CD4-positive, alpha-beta T cell treated with Interleukin-12 subunit alpha and Interleukin-12 subunit beta, for 1 hour (primary cell): ENCODE results near the gene PCCA.
"Not testable (repeated sequence)": the region's sequence is repeated elsewhere in the genome, so short reads cannot be mapped to it uniquely, and the experiment has no call there.

Experiments used
- DNase-seq: peaks from one replicate; pipeline ENCODE4 v3.0.0-alpha.2; 2020

Gene PCCA

GRCh38 chr13:100146534-100146933 is 57.6 kb downstream of the PCCA start:
- no peak for DNase-seq

DNA sequence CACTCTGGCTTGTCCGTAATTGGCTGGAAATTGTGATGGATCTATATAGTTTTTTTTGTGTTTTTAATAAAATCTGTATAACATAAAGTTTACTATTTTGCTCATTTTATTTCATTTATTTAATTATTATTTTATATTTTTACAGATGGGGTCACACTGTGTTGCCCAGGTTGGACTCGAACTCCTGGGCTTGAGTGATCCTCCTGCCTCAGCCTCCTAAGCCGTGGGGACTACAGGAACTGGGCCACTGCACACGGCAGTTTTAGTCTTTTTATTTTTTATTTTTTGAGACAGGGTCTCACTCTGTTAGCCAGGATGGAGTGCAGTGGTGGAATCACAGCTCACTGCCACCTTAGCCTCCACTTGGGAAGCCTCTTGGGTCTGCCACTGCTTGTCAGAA is 58.9 kb downstream of the PCCA start:
- no peak for DNase-seq

DNA sequence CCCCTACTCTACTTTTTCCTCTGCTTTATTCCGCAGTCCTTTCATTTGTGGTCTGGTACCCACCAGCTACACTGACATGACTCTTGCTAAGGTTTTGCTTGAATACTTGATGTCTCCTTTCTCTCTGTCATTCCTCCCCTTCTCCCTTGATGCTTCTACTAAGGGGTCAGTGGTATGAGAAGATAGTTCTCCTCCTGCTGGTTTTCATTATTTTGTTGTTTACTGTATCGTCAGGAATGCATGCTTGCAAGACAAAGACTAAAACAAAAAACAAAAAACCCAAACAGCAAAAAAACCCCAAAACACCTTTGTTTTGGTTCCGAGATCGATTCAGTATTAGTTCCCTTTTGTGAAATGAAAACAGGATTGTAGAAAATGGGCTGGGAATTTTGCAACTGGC is 59.5 kb downstream of the PCCA start:
- DNase-seq: no peak

- no peak for DNase-seq
These were observed 60.5 kb downstream of the PCCA start for GRCh38 chr13:100149389-100149788.

- not testable (repeated sequence) for DNase-seq
These were observed 61.8 kb downstream of the PCCA start for GRCh38 chr13:100150711-100151110.

- no peak for DNase-seq
These were observed 66.0 kb downstream of the PCCA start for GRCh38 chr13:100154842-100155416.

DNA sequence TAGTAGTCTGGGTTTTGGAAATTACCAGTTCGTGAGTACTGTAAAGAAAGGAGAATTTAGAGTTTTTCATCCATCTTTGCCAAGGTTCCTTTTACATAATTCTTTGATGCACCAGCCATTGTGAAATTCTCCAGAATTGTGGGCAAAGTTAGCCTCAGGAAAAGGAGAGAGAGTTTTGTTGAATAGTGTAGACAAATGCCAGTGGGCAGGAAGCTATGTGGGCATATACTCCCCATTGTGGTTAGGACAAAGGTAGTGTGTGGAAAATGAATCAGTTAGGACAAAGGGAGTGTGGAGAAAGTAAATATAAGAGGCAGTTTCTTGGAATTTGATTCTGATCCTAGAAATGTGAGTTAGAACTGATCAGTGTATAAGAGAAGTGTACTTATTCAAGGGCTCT is 67.9 kb downstream of the PCCA start:
- DNase-seq: no peak

GRCh38 chr13:100158569-100158968 is 69.7 kb downstream of the PCCA start:
- no peak for DNase-seq

GRCh38 chr13:100159584-100159983 is 70.7 kb downstream of the PCCA start:
- no peak for DNase-seq

DNA sequence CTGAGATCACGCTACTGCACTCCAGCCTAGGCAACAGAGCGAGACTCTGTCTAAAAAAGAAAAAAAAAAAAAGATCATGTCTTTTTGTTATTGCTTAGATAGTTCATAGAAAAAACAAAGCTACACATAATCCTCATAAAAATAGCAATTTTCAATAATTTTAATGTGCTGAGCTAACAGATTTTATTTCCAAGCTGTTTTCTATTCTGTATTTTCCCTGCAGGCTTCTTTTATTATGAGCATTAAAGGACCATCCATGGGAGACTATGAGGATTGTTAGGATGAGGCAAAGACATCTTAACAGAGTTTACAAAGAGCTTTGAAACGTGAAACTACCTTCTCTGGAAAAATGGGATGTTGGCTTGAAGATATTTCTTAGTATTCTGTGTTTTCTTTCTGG is 71.6 kb downstream of the PCCA start:
- no peak for DNase-seq

GRCh38 chr13:100163375-100163774 is 74.5 kb downstream of the PCCA start:
- no peak for DNase-seq

DNA sequence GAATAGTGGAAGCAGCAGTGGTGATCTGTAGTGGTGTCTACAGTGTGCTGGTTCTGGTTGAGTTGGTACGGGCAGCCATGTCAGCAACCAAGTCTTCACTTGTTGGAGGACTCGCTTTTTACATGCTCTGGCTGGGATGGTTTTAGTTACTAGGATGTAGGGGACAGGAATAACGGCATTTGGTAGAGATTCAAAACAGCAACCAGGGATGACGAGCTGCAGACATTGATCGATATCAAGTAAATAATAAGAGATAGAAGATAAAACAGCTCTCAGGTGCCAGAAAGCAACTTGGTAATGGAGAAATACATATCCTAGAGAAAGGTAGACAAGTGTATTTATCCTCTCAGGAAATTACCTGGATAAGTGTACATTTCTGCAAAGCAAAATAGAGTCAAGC is 84.3 kb downstream of the PCCA start:
- no peak for DNase-seq

GRCh38 chr13:100174455-100174854 is 85.6 kb downstream of the PCCA start:
- not testable (repeated sequence) for DNase-seq

DNA sequence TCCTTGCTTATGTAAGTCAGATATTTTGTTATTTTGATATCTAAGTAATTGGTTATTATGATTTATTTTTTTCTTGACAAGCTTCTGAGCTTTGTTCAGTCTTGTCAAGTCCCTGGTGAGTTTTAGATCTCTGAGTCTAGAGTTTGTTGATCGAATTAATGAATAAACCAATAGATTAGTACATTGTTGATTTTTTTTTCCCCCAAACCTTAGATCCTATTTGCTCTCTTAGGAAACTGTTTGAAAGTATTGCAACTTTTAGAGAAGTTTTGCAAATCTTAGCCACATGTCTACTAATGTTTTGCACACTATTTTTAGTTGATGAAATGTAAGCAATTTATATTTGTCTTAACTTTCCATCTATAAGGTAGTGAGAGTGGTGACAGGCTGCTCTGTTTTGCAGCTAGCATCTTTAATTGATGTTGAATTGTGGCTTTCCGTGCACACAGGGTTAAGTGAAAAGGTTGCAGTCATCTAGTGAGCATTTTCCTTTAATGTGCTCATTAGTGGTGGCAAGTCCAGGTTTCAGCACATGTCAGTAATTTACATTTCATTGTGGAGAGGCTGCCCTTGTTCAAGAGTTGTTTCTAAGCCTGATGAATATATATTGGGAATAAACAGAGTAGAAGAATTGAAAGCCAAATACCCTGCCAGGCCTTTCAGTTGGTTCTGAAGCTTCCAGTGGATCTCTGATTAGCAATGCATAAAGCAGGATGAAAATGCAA is 86.3 kb downstream of the PCCA start:
- DNase-seq: no peak

- DNase-seq: no peak
These were observed 86.9 kb downstream of the PCCA start for GRCh38 chr13:100175803-100176182.

GRCh38 chr13:100176801-100177400 is 88.0 kb downstream of the PCCA start:
- DNase-seq: no peak

GRCh38 chr13:100178309-100178708 is 89.4 kb downstream of the PCCA start:
- DNase-seq: no peak

- DNase-seq: no peak
These were observed 90.4 kb downstream of the PCCA start for GRCh38 chr13:100179276-100179675.

DNA sequence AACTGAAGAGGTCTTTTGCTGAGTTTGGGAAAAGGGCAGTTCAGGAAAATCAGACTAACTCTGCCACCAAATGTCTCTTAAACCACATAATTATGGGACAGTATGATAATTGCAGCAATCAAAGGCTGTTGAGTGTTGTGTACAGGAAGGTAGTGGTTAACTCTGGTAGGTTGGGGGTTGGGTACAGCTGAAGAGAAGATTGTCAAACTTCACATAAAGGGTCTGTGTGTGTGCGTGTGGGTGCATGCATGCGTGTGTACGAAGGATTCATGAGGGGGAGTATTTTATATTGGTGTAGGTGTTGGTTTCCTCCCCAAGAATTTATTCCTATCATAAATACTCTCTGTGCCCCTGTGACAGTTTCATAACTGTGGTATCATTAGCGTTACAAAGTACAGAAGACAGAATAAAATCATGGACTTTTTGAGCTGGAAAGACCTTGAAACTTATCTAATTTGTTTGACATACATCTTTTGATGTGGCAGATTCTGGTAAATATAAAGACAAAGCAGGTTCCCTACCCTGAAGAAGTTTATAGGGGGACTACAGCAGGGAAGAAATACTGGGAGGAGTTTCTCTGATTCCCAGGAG is 94.1 kb downstream of the PCCA start:
- DNase-seq: no peak

DNA sequence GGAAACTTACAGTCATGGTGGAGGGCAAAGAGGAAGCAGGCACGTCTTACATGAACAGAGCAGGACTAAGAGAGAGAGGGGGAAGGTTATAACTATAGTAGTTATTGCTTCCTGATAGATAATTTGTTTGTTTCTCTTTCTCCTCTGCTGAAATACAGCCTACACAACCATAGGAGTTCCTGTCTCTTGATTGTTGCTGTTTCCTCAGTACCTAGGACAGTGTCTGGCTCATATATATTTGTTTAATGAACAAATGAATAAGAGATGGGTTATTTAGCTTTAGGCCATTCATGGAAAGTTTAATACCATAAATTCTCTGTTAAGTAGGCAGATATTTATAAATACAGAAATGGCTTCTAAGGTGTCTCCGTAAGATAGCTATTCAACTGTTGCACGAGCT is 95.2 kb downstream of the PCCA start:
- DNase-seq: no peak

GRCh38 chr13:100195568-100195967 is 106.7 kb downstream of the PCCA start:
- DNase-seq: no peak

- DNase-seq: no peak
These were observed 107.5 kb downstream of the PCCA start for GRCh38 chr13:100196375-100196774.

- DNase-seq: no peak
These were observed 108.2 kb downstream of the PCCA start for GRCh38 chr13:100197116-100197515.
